Uterus (tissue), 4 donors: ENCODE results near the gene S100A11. TPM values are rescaled to one million over a fixed set of nuclear protein-coding genes. Genes with fewer than 3 reads are reported as not detected.

Experiments
- DNase-seq, 2 donors: peaks; one replicate each; pipeline ENCODE4 v3.0.0-alpha.2; 2019 to 2020
- H3K27ac ChIP-seq, 2 donors: fragments of 200-600 bp; sonication (generic); 1 replicate in 1 of 2; 2 replicates in 1 of 2; pipeline ENCODE4 v1.5.1; 2016 to 2018
- H3K27me3 ChIP-seq, 2 donors: fragments of 200-600 bp; sonication (generic); one replicate each; pipeline ENCODE4 v1.5.1; 2018 to 2019; ENCODE audit warnings: control low read depth in 1 of 2
- H3K36me3 ChIP-seq, 2 donors: fragments of 200-600 bp; sonication (generic); one replicate each; pipeline ENCODE4 v1.5.1; 2019; ENCODE audit warnings: control low read depth in 1 of 2
- H3K4me1 ChIP-seq, 2 donors: fragments of 200-600 bp; sonication (generic); one replicate each; pipeline ENCODE4 v1.5.1; 2018 to 2019; ENCODE audit warnings: control low read depth in 1 of 2
- H3K4me3 ChIP-seq, 2 donors: fragments of 200-600 bp; sonication (generic); 1 replicate in 1 of 2; 2 replicates in 1 of 2; pipeline ENCODE4 v1.5.1; 2018 to 2019; ENCODE audit warnings: mild to moderate bottlenecking in 1 of 2
- H3K9me3 ChIP-seq, 2 donors: fragments of 200-600 bp; sonication (generic); one replicate each; pipeline ENCODE4 v1.5.1; 2019; ENCODE audit warnings: control low read depth in 1 of 2
- CTCF ChIP-seq, 4 experiments: fragments of 200-600 bp in 2 of 4; fragments of 450-650 bp in 2 of 4; sonication (generic) in 2 of 4; IDR thresholded peaks; one replicate each; pipeline ENCODE4 v1.5.1; 2016 to 2019; ENCODE audit warnings: antibody characterized with exemption in 4 of 4, mild to moderate bottlenecking in 2 of 4, moderate library complexity in 1 of 4
- POLR2A ChIP-seq, 2 donors: fragments of 450-650 bp; IDR thresholded peaks; one replicate each; pipeline ENCODE4 v1.6.1; 2016; ENCODE audit warnings: antibody characterized with exemption in 2 of 2, mild to moderate bottlenecking in 1 of 2, moderate library complexity in 1 of 2
- intact Hi-C: fragments of 100-400 bp; cut with DNase I; formaldehyde crosslinking; loops from one replicate; pipeline ENCODE4 v1.15.1; 2023; ENCODE audit warnings: low total_unique reads
- total RNA-seq, 4 donors: library from RNA; depleted of rRNA in 3 of 4; stranded (reverse); fragments of >200 nt in 3 of 4; gene quantifications; one replicate each; pipeline versions ENCODE4 v1.1.0 to v1.2.4, GENCODE V29; 2014 to 2023
- donor health status: DM: yes; HTN: yes; CAD: no.

The S100A11 gene
- total RNA-seq, 4 donors from 2014 or later, result 14.9 to 321 (median 146) TPM

GRCh38 chr1:152047730-152048415 is 11.1 kb upstream of the S100A11 start:
- intact Hi-C loops, result no loop called here

GRCh38 chr1:152047413-152047729 is 10.6 kb upstream of the S100A11 start:
- intact Hi-C loops, result no loop called here
- TF ChIP-seq CTCF (IDR thresholded peaks at IDR 0.05) (no peak), POLR2A (IDR thresholded peaks at IDR 0.05) (no peak)
- DNase-seq, result no peak
- Histone ChIP-seq H3K27me3 (no peaks in the 10 kb centered on the region), H3K9me3 (no peaks in the 10 kb centered on the region), H3K4me1 (peaks cover 5 to 15% of the 10 kb centered on the region in 2 donors), H3K4me3 (peak overlapping the region in 1 of 2 donors; percentile 9), H3K36me3 (no peaks in the 10 kb centered on the region), H3K27ac (peak overlapping the region; percentile 92 to 96)

More at GRCh38 chr1:152047730-152048415, 11.1 kb upstream of the S100A11 start:
- peak overlapping the region; percentile 9 to 11 for H3K4me3 ChIP-seq
- TF ChIP-seq POLR2A (IDR thresholded peaks at IDR 0.05) (peak; percentile 40 to 69), CTCF (IDR thresholded peaks at IDR 0.05) (peak; percentile 28 to 63 (median 52))
- H3K27me3 ChIP-seq, result no peaks in the 10 kb centered on the region
- H3K4me1 ChIP-seq, result peaks cover 5 to 15% of the 10 kb centered on the region in 2 donors
- peak; percentile 85 to 93 for DNase-seq
- no peaks in the 10 kb centered on the region for H3K36me3 ChIP-seq
- H3K9me3 ChIP-seq, result no peaks in the 10 kb centered on the region
- H3K27ac ChIP-seq, result peak overlapping the region; percentile 92 to 96

GRCh38 chr1:152044386-152044785 is 7.6 kb upstream of the S100A11 start:
- TF ChIP-seq POLR2A (IDR thresholded peaks at IDR 0.05) (no peak), CTCF (IDR thresholded peaks at IDR 0.05) (no peak)
- intact Hi-C loops, result no loop called here

GRCh38 chr1:152043870-152044269 is 7.1 kb upstream of the S100A11 start:
- Histone ChIP-seq H3K4me3 (no peak overlapping the region), H3K27ac (no peak overlapping the region), H3K36me3 (no peaks in the 10 kb centered on the region), H3K9me3 (no peaks in the 10 kb centered on the region), H3K4me1 (peaks cover 5 to 15% of the 10 kb centered on the region in 2 donors), H3K27me3 (no peaks in the 10 kb centered on the region)
- TF ChIP-seq POLR2A (IDR thresholded peaks at IDR 0.05), result no peak
- TF ChIP-seq CTCF (IDR thresholded peaks at IDR 0.05), result no peak
- no peak for DNase-seq
- intact Hi-C loops, result no loop called here

More at GRCh38 chr1:152044386-152044785, 7.6 kb upstream of the S100A11 start:
- Histone ChIP-seq H3K36me3 (no peaks in the 10 kb centered on the region), H3K9me3 (no peaks in the 10 kb centered on the region), H3K4me1 (peaks cover 5 to 15% of the 10 kb centered on the region in 2 donors), H3K27ac (no peak overlapping the region), H3K4me3 (no peak overlapping the region), H3K27me3 (no peaks in the 10 kb centered on the region)
- DNase-seq, result no peak

GRCh38 chr1:152042030-152042429 is 5.2 kb upstream of the S100A11 start:
- Histone ChIP-seq H3K36me3 (no peaks in the 10 kb centered on the region), H3K27me3 (no peaks in the 10 kb centered on the region), H3K9me3 (no peaks in the 10 kb centered on the region), H3K4me3 (no peak overlapping the region), H3K27ac (no peak overlapping the region), H3K4me1 (no peaks in the 10 kb centered on the region)
- intact Hi-C loops, result no loop called here
- TF ChIP-seq CTCF (IDR thresholded peaks at IDR 0.05), result no peak
- no peak for DNase-seq
